Activated T-helper 1 cell treated with Interleukin-2 at 50 U/mL for 16 hours (primary cell): ENCODE measurements around the gene TRDMT1.
"Not testable (repeated sequence)": the region's sequence is repeated elsewhere in the genome, so short reads cannot be mapped to it uniquely, and the experiment has no call there.

ENCODE experiments used
- DNase-seq: peaks from one replicate; pipeline ENCODE4 v3.0.0-alpha.2; 2020; ENCODE audit warnings: low read depth

TRDMT1 gene

DNA sequence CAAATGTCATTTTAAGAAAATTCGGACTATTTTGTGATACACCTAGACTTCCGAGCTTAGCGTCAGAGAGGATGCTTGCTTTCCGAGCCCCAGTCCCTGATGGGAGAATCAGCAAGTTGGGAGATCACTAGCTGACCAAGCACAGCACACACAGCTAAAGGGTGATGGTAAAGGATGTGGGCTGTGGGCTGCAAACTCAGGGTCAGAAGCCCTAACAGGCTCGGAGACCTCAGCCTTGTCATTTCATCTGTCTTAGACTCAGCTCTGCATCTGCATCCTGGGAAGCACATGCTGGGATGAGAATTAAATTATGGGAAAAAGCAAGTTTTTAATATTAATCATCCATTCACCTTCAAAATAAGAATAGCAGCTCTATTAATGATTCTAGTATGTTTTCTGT is 75.1 kb downstream of the TRDMT1 start:
- DNase-seq: no peak

DNA sequence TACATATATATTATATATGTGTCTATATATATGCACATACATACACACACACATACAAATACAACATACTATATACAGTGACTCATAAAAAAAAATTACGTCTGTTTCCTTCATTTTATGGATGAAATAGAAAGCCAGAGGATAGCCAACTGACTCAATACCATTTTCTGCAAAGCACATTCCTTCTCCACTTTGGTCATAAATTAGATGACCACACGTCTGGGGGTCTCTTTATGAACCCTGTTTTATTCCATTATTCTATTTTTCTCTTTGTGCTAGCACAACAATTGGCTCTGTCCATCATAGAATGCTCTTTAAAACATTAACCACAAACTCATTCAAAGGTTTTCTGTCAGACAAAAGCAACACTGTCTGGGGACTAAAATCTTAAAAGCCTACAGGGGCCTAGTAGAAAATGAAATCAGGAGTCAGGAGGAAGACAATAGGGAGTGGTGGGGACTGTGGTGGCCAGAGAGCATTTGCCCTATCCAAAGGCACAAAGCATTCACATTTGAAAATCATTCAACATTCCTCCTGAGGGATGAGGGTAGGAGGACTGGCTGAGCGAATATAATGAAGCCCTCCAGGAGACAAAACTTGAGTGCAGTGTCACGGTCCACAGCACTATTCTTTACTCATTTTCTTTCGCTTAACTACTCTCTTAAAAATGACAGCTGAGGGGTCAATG is 76.1 kb downstream of the TRDMT1 start:
- DNase-seq: no peak

DNA sequence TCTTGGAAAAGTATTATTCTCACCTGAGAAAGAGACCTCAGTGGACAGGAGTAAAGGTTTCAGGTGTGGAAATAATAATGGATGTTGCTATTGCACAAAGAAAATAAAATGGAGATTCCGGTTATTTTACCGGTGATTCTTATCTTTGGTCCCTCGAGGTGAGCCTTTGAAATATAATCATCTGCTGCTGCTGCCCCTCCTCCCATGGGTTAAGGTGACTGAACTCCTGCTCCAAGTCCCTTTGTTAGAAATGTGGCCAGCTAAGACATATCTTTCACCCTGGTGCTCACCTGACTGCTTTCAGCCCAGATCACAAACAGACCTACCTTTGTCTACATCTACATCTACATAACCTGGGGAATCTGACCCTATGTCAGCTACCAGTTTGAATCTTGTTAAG is 77.5 kb downstream of the TRDMT1 start:
- DNase-seq: no peak

DNA sequence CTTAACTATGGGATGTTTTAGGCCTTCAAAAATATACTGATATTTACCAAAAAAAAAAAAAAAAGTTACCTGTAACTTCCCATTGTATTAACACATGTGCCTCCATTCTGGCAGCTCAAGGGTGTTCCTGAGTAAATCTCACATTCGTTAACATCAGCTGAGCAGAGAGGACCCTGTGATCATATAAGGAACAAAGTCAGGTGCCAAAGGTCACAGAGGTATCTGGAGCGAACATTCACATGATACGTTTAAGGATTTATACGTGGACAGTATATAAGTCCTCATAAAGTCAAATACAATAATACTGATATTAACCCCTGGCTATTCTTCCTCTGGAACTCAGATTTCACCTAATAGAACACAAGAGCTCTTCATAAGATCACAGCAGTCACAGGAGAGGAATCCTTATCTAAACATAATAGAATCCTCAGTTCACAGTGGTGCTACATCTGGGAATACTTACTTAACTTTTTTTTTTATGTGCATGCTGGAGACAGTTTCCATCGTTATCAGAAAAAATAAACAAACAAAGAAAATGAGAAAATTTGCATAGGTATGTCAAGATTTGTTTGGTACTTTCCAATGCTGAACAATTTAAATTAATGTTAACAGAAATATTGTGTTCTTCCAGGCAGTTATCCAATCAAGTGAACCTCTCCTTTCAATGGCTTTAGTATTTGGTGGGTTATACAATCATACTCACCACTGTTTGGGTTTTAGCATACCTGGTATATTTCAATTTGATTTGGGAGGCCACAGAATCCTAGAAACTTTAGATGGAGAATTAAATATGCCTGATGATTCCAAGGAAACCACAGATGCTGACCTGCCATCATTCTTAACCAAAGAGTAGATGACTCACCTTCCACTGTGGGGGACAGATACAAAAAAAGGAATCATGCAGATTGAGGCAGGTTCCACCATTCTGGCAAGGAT is 78.5 kb downstream of the TRDMT1 start:
- DNase-seq: no peak

DNA sequence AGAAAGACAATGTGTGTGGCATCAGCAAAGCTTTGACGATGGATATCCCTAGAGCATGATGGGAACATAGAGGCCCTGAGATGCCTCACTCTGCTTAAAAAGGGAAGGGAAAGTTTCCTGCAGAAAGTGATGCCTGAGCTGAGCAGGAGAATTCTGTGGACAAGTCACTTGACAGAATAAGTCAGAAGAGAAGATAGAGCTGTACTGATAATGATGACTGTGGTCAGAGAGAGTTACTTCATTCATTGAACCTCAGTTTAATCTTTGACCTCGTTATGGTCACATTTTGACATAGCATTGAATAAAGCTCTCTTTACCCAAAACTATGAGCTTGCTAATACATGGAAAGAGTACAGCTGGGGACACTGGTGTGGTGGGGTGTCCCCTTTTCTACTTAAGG is 79.4 kb downstream of the TRDMT1 start:
- DNase-seq: no peak

DNA sequence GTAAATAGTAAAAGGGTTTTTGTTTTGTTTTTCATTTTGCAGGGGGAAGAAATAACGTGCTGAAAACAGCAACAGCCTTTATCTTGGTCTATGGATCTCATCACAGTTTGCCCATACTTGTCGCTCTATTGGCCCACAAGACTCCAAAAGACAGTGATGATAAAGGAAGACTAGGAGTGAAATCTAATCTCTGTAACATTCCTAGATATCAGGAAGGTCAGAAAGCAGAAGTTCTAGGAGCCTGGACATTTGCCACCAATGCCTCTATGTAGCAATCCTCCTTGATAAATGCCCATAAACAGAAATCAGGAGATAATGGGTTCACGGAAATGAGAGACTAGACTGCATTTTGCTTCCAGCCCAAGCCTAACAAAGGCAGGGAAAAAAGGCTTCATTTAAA is 80.8 kb downstream of the TRDMT1 start:
- DNase-seq: no peak

DNA sequence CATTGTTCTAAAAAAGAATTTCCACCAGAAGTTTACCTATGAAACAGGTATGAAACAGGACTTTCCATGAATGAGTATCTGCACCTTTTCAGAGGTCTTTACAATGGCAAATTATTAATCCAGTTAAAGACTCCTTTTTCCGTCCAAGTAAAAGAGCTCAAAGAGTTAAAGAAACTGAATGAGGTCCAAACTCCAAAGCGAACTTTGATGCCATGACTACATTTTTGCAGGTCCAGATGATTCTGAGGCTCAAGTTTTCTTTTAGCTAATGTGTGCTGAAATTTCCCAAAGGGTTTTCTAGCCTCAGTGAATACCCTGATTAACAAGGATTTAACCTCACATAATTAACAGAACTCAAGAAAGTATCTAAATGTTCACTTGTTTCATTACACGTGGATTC is 81.6 kb downstream of the TRDMT1 start:
- no peak for DNase-seq

DNA sequence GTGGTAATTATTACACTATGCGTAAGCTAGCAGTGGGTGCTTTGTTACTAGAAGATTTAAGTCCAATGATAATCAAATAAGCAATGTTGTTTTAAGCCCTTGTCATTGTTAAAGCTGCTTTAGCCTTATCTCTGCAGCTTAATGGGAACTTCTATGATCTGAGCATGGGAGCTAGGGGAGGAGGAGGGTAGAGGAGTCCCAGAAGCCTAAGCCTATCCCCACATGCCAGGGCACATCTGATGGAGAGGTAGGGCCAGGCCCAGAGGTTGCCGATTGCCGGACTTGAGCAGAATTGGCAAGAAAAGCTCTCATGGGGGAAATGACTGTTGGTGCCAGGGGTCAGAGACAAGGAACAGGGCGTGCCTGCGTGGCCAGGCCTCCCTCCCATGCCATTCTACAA is 85.3 kb downstream of the TRDMT1 start:
- DNase-seq: no peak

DNA sequence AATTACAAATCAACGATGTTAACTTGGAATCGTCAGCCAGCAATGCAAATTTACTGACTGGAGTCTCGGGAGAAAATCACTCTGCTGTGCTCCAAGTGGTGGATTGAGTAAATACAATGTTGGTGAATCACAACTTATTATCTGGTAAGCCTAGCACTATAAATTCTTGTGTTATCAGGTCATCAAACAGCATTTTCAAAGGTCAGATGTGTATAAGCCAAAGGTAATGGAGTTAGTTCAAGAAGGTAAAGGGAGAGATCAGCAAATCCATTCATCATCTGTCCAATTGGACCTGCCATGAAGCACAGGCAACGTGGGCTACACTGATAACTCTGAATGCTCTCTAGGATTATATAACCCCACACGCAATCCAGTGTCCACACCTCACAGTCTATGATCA is 85.8 kb downstream of the TRDMT1 start:
- DNase-seq: no peak

DNA sequence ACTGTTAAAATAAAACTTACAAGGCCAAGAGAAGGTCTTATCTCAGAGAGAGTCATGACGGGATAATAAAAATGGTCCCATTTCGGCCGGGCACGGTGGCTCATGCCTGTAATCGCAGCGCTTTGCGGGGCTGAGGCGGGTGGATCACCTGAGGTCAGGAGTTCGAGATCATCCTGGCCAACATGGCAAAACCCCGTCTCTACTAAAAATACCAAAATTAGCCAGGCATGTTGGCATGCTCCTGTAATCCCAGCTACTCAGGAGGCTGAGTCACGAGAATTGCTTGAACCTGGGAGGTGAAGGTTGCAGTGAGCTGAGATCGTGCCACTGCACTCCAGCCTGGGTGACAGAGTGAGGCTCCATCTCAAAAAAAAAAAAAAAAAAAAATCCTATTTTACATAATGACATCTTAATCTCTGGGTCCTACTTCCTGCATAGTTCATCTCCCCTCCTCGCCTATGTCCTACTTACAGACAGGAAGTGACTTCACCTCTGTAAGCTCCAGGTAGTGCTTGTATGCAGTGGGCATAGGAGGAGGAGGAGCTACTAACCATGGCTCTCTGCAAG is 86.5 kb downstream of the TRDMT1 start:
- not testable (repeated sequence) for DNase-seq

DNA sequence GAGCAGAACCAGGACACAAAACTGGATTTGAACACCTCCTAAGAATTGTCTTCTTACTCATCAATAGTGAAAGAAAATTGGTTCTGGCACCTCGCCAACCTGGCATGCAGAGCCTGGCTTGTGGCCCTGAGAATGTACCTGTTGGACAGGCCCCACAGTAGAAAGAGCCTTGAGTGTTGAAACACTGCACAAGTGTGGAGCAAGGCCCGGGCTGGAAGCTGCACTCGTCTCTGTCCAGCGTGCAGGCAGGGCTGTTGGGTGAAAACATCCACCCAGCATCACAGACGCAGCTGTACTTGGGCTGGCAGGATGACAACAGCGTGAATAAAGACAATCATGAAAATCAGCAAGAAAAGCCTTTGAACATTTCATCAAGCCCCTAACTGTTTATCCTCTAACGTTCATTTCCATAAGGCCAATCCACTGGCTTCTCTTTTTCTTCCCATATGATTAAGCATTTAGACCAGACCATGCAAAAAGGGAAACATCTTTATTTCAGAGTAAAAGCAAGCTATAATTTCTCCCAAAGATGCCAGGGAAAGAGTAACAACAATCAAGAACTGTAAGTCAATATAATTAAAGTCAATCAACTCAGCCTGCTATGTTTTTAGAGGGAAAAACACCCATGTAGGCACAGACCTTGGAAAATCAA is 87.5 kb downstream of the TRDMT1 start:
- no peak for DNase-seq

DNA sequence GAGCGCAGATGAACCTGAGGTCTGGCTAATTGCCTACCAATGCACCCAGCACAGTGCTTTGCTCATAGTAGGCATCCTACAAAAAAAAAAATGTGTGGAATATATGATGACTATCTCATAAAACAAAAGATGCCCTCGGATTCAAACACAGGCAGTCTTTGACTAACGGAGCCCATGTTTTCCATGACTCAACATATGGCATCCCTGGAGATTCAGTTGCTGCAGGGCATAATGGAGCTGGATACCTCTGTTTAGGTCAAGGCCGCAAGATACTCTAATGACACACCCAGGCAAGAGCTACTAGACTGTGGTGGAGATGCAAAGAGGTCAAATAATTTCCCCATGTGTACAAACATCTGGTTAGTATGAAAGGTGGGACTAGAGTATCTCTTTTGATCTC is 88.1 kb downstream of the TRDMT1 start:
- no peak for DNase-seq

DNA sequence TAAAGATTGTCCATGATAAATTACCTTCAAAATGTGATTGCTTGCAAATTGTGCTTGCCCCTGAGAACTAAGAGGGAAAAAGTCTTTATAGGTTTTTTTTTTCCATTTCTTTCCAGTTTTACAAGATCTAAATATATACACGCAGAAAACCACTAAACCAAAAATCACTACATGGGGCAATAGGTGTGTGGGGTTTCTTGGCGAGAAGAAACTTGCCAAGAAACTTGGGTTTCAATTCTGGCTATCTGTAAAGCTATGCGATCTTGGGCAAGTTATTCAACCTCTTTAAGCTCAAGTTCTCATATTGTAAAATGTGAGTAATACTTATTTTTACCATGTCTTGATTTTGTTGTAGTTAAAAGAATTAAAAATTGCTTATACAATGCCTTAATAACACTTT is 88.9 kb downstream of the TRDMT1 start:
- DNase-seq: no peak

DNA sequence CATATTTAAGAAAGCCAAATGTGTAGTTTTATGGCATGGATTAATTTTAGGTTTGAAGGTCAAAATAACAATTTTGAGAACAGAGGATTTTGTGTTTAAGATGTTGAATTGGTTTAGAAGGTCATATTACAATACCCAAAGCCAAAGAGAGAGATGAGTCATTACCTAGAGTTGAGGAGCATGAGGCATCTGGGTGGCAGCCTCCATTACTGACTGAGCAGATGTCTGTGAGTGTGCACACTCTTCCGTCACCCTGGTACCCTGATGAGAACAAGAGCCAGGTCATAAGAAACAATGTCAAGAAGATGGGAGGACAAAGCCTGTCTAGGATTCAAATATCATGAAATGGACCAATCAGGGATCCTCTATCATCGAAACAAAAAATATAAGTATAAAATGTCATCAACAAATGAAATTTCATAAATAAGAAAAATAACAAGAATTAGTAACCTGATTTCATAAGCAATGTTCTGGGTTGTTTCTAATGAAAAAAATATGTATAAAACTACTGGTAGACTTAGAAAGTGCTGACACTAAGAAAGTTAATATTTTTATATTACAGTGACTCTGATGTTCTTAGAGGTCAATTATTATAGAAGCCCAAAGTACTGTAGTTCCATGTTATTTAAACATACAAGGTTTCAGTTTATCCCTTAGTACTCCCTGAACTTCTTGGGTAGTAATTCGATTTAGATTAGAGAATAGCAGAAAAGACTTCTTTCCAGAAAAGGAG is 91.8 kb downstream of the TRDMT1 start:
- no peak for DNase-seq

DNA sequence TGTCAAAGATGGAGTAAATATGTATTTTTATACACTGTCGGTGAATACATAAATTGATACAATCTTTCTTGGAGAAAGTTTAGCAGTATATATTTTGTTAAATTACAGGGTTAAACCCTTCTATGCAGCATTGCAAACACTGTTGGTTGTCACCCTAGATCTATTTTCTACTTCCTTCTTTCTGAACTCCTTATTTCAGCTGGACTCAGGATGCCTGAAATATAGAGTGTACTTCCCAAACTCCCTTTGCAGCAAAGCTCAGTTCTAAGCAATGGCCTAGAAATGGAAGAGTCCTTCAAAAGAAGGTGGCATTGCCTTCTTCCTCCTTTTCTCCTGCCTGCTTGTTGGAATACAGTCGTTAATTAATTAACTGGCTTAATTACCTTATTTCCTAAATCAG is 92.4 kb downstream of the TRDMT1 start:
- DNase-seq: no peak

DNA sequence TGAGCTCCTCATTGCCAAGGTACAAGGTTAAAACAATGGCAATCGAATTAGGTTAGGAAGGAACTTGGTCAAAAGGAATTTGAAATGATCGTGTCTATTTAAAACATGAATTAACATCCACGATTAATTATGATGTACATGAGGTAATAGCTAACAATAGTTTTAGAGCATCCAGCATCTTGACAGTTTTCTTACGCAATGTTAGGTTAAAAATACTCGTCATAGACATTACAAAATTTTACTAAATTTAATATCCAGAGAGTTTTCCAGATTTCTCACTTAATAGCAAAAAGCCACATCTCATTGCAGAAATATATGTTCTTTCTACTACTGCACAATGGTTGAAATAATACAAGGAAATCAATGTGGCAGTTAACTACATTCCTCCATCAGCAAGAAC is 94.5 kb downstream of the TRDMT1 start:
- DNase-seq: no peak

DNA sequence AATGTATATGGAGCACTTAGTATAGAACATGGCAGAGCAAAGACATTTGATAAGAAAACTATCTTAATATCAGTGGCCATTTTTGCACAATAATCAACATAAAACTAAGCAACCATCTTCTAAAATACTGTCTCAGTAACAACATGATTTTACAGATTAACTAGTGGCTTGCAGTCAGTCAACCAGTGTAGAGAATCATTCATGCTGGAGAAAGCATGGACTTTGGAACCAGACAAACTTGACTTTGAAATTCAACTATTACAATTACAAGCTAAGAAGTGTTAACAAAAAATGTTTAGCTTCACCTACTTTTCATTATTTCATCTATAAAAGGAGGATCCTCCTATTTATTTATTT is 99.6 kb downstream of the TRDMT1 start:
- DNase-seq: no peak

DNA sequence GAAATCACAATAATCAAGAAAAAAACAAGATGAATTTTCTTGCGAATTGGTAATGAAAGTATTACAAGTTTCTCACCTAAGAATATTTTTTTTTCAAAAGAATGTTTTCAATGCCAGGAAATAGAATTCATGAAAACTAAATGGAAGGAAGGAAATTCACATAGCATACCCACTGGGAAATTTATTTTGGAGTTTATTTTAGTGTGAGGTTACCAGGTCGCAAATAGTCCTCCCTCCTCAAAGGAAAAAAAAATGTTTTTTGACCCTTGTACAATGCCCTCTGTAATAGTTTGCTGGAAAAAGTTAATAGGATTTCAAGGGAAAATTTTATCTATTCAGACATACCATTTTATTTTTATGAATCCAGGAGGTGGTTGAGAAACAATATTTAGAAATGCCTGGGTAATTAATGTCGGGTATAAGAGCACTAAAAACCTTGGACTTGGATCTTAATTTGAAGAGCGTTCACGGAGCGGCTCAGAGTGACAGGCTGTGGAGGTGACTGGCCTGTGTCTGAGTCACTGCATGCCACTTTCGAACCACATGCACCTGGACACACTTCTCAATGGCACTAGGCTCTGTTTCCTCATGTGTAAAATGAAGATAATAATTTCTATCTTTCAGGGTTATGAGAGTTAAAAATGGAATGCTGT is 100.1 kb downstream of the TRDMT1 start:
- no peak for DNase-seq

DNA sequence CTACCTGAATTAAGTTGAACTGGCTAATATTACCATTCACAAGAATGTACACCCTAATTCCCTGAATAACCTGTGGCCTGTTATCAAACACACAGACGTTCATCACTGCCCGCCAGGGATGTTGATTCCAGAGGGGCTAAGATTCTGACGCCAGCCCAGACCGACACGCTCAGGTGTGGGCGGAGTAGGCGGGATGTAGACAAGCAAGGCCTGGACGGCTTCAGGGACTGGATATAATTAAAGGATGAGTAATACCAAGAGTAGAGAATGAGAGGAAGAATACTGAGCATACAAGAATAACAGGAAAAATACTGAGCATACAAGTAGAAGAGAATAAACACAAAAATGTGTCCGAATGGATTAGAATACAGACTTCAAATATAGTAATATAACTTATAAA is 100.9 kb downstream of the TRDMT1 start:
- DNase-seq: no peak

DNA sequence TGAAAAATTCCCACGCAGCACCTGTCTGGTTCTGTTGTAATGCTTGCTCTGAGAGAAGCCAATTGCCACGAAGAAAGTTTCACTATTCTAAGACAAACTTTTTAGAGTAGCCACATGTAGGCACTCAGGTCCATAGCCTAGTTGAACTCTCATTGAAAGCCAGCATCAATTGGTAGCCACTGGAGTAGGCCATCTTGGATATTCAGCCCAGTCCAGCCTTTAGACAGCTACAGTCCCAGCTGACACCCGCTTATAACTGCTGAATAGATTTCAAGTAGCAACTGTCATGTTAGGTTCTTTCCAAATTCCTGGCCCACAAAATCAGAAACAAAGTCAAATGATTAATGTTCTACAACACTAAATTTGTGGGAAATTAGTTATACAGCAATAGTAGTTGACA is 103.5 kb downstream of the TRDMT1 start:
- no peak for DNase-seq
